Dermis blood vessel endothelial cell (primary cell): ENCODE results near the gene CSDE1. TPM values are rescaled to one million over a fixed set of nuclear protein-coding genes. Genes with fewer than 3 reads are reported as not detected.

Source experiments
- DNase-seq: peaks from one replicate; pipeline ENCODE4 v3.0.0; 2010
- total RNA-seq: library from RNA; depleted of rRNA; stranded (reverse); fragments of >200 nt; gene quantifications from 2 replicates; pipeline ENCODE4 v1.2.3, GENCODE V29; 2014

Gene CSDE1
- total RNA-seq, 1 donor from 2014 or later = 875 TPM

DNA sequence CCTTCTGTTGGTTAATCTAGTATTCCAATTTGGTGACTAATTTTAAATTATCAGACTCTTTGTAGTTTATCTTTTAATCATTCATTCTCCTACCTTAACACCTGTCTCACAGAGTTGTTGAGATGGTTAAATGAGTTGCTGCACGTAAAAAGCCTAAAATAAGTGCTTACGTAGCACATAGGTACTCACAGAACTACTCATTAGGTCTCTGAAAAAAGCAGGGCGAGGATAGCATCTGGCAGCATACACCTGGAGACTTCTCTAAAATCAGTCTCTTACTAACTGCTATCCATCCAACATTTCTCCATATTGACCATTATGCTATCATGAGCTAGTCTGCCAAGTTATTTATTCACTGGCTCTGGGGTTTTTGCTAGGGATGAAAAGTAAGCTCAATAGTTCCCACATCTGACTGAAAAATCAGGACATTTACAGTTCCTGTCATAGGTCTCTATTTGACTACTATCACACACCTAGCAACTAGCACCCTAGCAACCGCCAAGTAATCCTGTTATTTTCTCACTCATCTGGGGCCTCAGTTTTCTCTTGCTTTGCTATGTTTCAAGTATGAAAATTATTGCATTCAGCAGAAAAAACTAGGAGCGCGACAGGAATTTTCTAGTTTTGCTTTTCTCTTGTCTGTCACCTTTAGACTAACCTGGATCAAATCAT, 11.2 kb downstream of the CSDE1 start:
- no peak for DNase-seq

DNA sequence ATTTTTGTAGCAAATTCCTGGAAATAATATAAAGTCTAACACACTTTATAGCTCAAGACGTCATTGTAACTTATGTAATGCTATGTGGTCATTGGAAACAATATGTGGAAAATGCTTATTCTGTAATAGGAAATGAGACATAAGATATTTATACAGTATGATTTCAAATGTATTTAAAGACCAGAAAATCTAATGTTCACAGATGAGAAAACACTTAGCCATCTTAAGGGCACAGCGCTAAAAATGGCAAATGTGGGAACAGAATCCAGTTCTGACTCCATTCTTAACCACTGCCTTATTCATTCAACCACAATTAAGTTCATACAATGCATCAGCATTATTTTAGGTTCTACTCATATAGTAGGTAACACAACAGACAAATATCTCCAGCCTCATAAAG, 12.5 kb downstream of the CSDE1 start:
- peak; percentile 32 for DNase-seq

DNA sequence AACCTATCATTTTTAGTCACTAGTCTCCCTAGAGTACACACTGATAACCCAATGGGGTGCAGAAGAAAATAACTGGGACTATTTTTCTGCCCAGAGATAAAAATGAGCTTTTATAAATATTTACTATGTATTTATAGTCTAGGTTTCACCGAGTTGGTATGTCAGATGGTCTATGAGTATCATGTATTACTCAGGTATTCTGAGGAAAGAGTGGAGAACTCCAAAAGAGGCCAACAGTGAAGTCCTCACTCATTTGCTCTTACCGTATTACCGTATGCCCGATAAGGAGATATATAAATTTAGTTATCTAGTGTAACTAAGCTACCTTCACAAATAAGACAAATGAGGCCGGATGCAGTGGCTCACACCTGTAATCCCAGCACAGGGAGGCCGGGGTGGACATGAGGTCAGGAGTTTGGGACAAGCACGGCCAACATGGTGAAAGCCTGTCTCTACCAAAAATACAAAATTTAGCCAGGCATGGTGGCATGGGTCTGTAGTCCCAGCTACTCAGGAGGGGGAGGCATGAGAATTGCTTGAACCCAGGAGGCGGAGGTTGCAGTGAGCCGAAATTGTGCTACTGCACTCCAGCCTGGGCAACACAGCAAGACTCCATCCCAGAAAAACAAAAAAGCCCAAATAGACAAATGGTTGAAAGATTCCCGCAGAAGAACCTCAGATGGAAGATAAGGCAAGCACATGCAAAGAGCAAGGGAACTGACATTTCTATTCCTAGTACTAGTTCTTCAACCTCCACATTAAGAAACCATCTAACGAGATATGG, 15.6 kb downstream of the CSDE1 start:
- no peak for DNase-seq

DNA sequence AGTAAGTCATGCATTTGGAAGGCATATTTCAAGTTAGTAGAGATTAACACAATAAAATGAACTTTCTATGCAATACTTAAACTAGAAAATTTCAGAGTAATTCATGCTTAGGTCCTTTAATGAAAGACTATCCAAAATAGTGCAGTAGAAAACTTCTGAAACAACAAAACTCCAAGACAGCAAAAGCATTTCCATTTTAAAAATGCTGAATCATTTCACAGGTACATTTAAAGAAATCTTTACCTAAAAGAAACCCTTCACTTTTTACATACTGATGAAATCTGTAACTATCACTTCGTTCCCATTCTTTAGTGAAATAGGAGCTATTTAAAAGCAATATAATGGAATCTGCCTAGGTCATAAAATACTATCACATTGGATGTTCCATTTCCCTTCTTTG, 17.5 kb downstream of the CSDE1 start:
- no peak for DNase-seq

DNA sequence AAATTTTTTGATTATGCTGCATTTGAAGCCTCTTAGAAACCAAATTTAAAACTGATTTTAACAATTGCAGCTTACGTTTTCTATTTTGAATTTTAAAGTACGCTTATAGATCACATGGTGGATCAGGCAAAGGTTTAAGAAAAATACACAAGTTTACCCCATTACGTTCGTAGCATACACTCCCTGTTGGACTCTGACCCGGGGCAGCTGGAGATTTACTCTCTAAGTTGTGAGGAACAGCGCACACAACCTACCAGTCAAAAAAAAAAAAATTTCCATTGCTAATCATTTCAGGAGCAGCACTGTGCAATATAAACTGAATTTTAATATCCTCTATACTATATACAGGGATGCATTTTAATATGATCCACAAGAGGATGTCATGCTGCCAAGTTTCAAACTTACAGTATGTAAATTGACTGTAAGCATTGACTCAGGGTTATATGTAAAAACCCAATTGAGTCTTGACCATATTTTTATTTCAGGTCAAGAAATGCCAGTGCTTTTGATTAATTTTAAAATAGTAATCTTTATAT, 20.4 kb downstream of the CSDE1 start:
- no peak for DNase-seq

DNA sequence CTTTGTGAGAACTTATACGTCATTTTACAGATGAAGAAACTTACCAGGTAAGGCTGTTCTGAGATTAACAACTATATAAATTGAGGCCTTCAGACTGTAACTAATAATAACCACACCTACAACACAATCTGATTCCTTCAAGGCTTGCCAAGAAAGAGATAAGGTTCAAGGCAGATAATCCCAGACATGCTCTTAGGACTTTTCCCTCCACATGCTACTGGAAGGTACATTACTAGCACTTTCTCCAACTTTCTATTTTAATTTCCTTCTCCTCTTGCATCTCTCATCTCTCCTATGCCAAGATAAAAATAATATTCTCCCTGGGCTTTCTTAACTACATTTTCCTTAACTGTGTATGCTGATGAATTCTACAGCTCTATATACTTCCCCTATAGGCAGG, 22.3 kb downstream of the CSDE1 start:
- no peak for DNase-seq

DNA sequence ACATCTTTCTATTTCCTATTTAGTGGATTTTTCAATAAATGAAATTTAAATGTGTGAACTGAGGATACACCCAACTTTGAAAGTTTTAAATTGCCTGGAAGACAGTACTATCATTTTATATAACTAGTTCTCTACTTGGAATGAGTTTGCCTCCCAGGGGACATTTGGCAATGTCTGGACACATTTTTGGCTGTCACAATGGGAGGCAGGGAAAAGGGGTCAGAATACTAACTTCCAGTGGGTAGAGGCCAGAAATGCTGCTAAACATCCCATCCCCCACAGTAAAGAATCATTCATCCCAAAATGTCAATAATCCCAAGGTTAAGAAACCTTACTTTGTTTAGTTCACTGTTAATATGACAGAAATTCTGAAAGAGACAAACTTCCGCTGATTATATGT, 28.0 kb downstream of the CSDE1 start:
- no peak for DNase-seq

DNA sequence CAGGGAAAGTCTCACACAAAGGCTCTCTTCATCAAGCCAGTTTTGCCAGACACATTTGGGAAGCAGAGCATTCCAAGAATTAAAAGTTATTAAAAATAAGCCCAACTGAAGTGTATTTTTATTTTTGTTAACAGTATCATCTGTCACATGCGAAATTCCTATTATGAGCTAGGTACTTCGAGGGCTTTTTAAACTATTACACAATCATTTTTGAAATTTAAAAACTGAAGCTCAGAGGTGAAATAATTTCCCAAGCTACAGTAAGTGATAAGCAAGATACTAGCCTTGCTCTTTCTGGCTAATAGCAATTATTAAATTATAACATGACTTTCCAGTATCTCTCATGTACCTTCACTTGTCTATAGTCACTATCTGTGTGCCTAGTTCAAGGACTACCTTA, 29.2 kb downstream of the CSDE1 start:
- no peak for DNase-seq

DNA sequence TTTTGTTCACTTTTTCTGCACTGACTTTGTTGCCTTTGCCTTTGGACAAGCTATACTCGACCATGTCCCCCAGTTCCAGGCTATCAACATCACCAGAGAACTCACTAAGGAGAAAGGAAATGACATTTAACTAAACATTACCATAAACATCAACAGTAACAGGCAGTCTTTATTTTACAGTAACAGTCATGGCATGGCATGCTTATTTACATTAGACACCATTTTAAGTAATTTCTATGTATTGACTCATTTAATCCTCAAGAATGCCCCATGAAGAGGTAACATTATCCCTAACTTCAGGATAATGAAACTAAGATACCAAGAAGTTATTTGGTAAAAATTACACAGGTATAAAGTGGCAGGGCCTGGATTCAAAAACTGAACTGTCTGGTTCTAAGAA, 32.6 kb downstream of the CSDE1 start:
- DNase-seq = no peak

DNA sequence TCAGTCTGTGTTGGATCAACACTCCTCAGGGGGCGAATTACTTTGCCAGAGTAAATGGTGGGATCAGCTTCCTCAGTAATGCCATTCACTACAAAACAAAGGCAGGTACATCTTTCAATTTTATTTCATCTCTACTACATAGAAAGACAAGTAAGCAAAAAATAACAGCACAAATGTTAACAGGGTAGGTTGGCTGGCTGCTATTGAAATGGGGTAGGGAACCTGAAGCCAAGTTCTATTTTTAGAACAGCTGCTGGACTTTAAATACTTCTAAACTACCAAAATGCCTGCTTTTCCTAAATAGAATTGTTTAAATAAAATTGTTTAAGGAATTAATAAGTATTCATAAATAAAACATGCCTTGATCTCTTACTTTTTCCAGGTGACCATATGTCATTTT, 33.9 kb downstream of the CSDE1 start:
- no peak for DNase-seq

DNA sequence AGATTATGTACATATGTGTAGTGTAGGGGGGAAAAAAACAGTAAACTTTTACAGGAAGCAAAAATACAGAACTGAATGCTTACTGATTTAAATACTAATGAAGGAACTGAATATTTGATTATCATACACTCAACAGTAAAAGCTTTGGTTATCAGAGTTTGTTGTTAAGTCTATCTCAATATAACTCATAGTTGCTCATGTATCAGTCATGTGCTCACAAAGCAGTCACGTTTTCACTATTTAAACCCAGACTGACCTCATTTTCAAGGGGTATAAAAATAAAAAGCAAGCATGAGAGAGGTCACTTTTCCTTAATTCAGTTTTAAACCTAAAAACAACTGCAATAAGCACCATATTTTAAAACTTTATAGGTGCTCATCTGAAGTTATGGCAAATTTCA, 34.3 kb downstream of the CSDE1 start:
- no peak for DNase-seq

DNA sequence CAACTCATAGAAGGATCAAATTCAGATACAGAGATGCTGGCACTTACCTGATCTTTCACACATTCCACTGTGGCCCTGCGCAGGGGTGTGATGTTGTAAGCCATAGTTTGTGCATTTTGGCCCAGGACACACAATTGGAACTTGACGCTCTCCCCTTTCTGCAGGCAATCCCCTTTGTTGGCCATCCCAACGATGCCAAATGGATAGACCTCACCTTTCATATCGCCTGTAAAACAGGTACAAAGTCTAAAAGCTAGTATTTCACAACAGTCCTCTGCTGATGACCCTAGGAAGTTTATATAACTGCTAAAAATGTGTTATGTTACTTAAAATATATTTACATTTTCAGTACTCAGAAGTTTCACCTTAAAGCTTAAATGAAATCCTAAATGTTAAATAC, 37.3 kb downstream of the CSDE1 start:
- no peak for DNase-seq

DNA sequence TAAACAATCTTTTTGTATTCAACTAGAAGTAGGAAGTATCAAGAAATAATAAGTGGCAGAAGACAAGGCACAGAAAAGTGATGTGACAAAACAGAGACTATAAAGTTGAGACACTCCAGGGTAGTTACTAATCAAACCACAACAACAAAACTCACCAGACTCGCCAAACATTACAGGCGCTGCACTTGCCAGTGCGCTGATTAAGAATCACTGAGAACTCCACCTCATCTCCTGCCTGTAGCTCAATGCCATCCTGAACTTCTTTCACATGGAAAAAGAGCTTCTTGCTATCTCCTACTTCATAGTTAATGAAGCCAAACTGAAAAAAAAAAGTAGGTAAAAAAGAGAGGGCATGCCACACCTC, 38.4 kb downstream of the CSDE1 start:
- DNase-seq = no peak

DNA sequence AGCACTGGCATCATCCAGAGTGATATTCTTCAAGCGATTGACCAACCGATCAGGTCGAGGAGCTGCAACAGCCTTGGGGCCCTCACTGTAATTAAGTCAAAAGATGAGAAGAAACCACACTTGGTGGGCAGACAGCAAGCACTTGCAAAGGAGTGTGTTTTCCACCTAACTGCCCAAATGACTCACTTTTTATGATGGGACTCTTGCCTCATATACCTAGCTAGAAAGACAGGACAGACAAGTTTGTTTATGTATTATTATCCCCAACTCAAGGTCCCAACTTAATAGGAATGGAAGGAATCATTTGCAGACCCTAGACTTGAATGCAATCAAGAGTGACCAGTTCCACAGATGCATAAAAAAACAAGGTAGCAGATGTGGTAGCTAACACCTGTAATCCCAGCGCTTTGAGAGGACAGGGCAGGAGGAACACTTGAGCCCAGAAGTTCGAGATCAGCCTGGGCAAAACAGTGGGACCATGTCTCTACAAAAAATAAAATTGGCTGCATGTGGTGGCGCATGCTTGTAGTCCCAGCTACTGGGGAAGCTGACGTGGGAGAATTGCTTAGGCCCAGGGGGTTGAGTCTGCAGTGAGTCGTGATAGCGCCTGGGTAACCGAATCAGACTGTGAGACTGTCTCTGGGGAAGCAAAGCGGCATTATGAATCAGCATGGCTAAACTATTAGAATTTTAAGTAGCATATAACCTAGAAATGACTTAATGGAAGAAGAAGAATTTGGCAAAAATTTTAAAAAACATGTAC, 38.9 kb downstream of the CSDE1 start:
- DNase-seq = no peak

DNA sequence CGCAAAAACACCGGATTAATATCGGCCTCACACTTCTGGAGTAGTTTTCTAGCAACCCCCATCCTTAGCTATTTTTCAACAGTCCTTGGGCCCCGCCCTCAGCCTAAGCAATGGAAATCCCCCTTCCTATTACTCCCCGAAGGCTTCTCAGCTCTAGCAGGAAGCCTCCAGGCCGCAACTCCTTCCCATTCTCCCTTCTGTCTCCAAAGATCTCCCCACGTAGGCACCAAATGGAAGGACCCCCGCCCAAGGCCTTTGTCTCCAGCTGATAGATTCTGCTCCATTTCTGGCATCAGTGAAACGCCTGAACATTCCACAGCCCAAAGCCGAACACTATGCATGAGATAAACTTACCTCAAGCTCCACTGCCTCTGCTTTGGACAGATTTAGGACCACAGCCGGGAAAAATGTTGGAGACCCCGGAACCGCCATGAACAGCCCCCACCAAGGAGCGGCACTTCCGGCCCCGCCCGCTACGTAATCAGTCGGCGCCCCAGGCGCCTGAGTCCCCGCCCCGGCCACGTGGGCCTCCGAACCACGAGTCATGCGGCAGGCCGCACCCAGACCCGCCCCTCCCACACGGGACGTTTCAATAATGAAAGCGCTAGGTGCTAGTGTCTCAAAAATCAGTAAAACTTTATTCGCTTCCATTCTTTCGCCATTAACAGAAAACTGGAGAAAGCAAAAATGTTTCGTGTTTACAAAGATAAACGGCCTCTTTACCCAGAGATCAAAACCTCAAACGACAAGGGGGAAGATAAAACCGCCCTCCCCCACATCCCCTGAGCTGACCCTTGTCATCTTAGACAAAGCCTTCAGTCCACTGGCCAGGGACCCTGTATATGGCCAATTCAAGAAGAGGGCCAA, 41.2 kb downstream of the CSDE1 start, which contains the start of gene NRAS:
TSS of gene NRAS (minus strand) at position 468 of the 867 bp plus-strand sequence. CDS start 611 bp downstream, outside the sequence.
- peak; percentile 95 for DNase-seq

DNA sequence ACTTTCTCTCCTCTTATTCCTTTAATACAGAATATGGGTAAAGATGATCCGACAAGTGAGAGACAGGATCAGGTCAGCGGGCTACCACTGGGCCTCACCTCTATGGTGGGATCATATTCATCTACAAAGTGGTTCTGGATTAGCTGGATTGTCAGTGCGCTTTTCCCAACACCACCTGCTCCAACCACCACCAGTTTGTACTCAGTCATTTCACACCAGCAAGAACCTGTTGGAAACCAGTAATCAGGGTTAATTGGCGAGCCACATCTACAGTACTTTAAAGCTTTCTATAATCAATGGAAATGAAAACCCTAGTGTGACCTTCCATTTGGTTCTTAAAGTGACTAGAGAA, 41.9 kb downstream of the CSDE1 start:
- DNase-seq = no peak

DNA sequence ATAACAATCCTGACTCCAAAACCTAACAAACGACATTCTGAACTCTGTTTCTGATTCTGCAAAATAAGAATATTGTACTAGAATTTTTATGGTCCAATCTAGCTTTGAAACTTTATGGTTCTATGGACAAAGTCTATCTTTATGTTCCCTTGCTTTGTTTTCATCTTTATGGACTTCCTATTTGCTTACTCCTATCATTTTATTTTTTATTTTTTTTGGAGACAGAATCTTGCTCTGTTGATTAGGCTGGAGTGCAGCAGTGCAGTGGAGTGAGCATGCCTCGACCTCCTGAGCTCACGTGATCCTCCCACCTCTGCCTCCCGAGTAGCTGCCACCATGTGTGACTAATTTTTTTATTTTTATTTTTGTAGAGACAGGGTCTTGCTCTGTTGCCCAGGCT, 44.8 kb downstream of the CSDE1 start:
- DNase-seq = no peak

DNA sequence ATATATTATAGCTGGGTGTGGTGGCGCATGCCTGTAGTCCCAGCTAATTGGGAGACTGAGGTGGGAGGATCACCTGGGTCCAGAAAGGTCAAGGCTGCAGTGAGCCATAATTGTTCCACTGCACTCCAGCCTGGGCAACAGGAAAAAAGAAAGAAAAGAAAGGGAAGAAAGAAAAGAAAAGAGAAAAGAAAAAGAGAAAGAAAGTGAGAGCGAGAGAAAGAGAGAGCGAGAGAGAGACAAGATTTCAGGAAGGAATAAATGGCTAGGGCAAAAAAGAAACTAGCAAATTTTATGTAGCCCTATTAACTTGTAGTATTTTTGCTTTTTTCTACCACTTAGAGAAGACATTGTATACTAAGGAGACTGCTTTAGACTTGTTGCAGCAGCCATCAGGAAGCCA, 47.4 kb downstream of the CSDE1 start:
- DNase-seq = no peak

DNA sequence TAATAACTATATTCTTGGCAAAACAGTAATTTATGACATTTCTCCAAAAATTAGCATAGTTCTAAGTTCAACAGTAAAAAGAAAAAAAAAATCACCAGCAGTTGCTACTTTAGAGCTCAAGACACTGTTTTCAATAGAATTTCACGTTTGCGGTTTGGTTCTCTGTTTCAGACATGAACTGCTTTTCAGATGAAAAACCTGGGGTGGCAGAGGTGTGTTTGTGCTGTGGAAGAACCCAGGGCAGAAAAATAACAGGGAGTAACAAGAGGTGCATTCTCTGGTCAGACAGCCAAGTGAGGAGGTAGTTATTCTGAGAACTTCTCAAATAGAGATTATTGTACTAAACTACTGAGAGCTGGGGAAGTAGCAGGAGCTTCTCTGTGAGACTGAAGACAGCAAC, 50.2 kb downstream of the CSDE1 start:
- no peak for DNase-seq

DNA sequence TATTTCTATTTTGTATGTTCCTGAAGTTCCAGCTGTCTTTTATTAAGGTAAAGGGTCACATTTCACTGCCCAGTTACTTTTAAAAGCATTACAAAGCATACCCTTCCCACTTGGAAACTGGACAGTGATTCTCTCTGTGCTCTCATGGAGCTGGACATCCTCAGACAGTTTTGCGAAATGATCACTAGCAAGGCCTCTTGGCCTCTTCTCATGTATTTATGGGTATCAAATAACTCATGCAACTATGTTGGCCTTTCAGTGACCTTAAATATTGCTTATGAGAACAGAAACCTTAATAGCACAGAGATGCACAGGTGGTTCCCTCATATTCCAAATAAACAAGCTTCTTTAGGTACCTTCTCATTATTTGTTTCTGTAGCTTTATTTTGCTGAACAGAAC, 54.5 kb downstream of the CSDE1 start:
- DNase-seq = no peak

DNA sequence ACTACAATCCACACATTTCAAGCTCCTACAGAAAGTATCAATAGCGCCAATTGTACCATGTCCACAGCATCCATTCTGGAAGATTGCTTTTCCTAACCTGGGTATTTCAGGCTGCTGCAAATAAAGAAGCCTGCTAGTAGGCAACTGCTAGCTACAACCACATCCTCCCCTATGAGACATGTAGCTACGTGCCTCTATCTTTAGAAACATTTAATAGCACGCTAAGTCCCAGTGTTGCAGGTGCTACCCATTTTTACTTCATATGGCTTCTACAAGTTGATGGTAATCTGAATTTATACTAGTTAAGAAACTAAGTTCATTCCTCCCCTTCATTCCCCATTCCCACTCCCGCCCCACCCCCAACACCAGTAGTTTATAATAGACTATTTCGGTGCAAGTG, 55.0 kb downstream of the CSDE1 start:
- no peak for DNase-seq

DNA sequence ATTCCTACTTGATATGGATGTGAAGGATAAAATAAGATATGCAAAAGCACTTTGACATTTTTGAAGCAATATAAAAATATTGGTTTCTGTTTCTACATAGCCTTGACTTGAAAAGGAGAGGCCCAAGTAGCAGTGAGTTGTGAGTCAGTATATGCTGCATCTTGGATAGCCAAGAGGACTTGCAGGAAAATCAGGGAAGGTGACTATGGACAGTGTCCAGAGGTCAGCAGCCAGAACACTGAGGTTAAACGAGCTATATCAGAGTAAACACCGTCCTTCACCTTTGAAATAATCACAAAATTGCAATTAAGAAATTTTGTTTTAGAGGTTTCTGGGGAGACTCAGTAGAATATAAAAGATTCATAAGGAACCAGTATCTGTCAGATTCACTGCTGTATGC, 55.9 kb downstream of the CSDE1 start:
- no peak for DNase-seq
